Vagina (tissue), 2 donors: ENCODE measurements around the gene NID1. TPM values are rescaled to one million over a fixed set of nuclear protein-coding genes. Genes with fewer than 3 reads are reported as not detected.
"Not testable (repeated sequence)": the region's sequence is repeated elsewhere in the genome, so short reads cannot be mapped to it uniquely, and the experiment has no call there.

Experiments
- DNase-seq, 2 donors: peaks; one replicate each; pipeline ENCODE4 v3.0.0-alpha.2; 2017; ENCODE audit errors: extremely low spot score in 2 of 2
- H3K27ac ChIP-seq: fragments of 200-600 bp; sonication (generic); one replicate; pipeline ENCODE4 v1.5.1; 2019
- H3K27me3 ChIP-seq: fragments of 200-600 bp; sonication (generic); one replicate; pipeline ENCODE4 v1.5.1; 2019
- H3K36me3 ChIP-seq, 2 donors: fragments of 200-600 bp; sonication (generic); one replicate each; pipeline ENCODE4 v1.5.1; 2017 to 2019
- H3K4me1 ChIP-seq: fragments of 200-600 bp; sonication (generic); one replicate; pipeline ENCODE4 v1.5.1; 2019
- H3K4me3 ChIP-seq, 2 donors: fragments of 200-600 bp; sonication (generic); 1 replicate in 1 of 2; 2 replicates in 1 of 2; pipeline ENCODE4 v1.5.1; 2016 to 2019
- H3K9me3 ChIP-seq: fragments of 200-600 bp; sonication (generic); one replicate; pipeline ENCODE4 v1.5.1; 2019
- POLR2A ChIP-seq, 2 donors: fragments of 450-650 bp; IDR thresholded peaks; one replicate each; pipeline ENCODE4 v1.6.1; 2017; ENCODE audit warnings: antibody characterized with exemption in 2 of 2, mild to moderate bottlenecking in 2 of 2, moderate library complexity in 2 of 2
- POLR2AphosphoS5 ChIP-seq, 2 donors: sonication (generic); formaldehyde crosslinking; IDR thresholded peaks; one replicate each; pipeline ENCODE4 v1.9.0; 2017; ENCODE audit warnings: antibody characterized with exemption in 2 of 2, mild to moderate bottlenecking in 2 of 2, low read depth in 1 of 2; ENCODE audit not compliant: insufficient read depth in 1 of 2
- intact Hi-C: fragments of 100-400 bp; cut with DNase I; formaldehyde crosslinking; loops from one replicate; pipeline ENCODE4 v1.15.1; 2023
- total RNA-seq: library from RNA; depleted of rRNA; stranded (reverse); fragments of >200 nt; gene quantifications from one replicate; pipeline ENCODE4 v1.2.3, GENCODE V29; 2016
- TF ChIP-seq, protein P1 (sequence below), 3 experiments: fragments of 450-650 bp in 2 of 3; fragments of 200-600 bp in 1 of 3; sonication (generic) in 1 of 3; IDR thresholded peaks; one replicate each; pipeline ENCODE4 v1.5.1; 2017 to 2019; ENCODE audit warnings: antibody characterized with exemption in 3 of 3, mild to moderate bottlenecking in 2 of 3, moderate library complexity in 2 of 3

NID1 gene
- total RNA-seq, 1 donor from 2014 or later = 154 TPM

DNA sequence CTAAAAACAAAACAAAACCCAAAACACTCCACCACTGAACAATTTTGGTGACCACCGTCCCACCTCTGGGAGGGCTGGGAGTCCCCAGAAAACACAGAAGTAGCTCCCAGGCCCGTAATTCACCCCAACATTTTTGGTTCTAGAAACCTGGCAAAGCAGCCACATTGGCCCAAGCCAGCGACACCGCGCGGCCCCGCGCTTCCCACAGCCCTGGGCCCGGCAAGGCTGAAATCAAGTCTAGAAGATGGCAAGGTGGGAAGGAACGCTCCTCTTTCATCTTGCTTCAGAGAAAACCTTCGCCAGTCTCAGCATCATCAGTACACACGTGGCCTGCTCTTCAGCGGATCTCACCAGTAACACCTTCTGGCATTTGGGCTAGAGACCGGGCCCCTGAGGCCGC is 35.9 kb upstream of the NID1 start:
- intact Hi-C loops = loop anchor here (5.0 kb wide), 1 partner anchor 392 kb away; no protein-coding TSS in a partner anchor
- H3K27me3 ChIP-seq = no peaks in the 10 kb centered on the region

DNA sequence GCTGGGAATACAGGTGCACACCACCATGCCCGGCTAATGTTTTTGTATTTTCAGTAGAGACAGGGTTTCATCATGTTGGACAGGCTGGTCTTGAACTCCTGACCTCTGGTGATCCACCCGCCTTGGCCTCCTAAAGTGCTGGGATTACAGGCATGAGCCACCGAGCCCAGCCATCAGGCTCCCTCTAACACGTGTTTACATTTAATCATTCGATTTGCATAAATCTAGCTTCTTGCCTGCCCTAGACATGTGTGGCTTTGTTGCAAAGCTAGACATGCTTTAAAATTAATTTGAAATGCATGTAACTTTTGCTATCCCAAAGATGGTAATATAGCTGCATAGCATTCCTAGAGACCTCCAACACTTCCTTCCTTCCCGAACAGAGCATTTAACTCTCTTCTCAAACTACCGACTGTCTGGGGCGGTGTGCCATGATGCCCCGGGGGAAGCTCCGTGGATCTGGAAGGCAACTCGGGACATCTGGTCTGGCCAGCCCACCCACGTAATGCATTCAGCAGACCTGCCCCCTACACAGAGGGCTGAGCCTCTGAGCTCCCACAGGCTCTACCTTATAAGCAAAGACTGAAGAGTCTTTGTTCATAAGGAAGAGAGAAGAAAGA is 34.6 kb upstream of the NID1 start:
- H3K4me1 ChIP-seq = no peaks in the 10 kb centered on the region
- H3K9me3 ChIP-seq = peaks cover 2% of the 10 kb centered on the region
- H3K36me3 ChIP-seq = no peaks in the 10 kb centered on the region
- TF ChIP-seq, protein P1, sequence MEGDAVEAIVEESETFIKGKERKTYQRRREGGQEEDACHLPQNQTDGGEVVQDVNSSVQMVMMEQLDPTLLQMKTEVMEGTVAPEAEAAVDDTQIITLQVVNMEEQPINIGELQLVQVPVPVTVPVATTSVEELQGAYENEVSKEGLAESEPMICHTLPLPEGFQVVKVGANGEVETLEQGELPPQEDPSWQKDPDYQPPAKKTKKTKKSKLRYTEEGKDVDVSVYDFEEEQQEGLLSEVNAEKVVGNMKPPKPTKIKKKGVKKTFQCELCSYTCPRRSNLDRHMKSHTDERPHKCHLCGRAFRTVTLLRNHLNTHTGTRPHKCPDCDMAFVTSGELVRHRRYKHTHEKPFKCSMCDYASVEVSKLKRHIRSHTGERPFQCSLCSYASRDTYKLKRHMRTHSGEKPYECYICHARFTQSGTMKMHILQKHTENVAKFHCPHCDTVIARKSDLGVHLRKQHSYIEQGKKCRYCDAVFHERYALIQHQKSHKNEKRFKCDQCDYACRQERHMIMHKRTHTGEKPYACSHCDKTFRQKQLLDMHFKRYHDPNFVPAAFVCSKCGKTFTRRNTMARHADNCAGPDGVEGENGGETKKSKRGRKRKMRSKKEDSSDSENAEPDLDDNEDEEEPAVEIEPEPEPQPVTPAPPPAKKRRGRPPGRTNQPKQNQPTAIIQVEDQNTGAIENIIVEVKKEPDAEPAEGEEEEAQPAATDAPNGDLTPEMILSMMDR (IDR thresholded peaks at IDR 0.05) = no peak
- TF ChIP-seq POLR2AphosphoS5 (IDR thresholded peaks at IDR 0.05; ENCODE audit: insufficient read depth in 1 of 2, low read depth in 1 of 2) = no peak
- no peak for TF ChIP-seq POLR2A (IDR thresholded peaks at IDR 0.05)
- H3K27ac ChIP-seq = no peak overlapping the region
- no peak for DNase-seq
- intact Hi-C loops = loop anchor here (5.0 kb wide), 1 partner anchor 1812 kb away; no protein-coding TSS in a partner anchor
- no peak overlapping the region for H3K4me3 ChIP-seq
- H3K27me3 ChIP-seq = no peaks in the 10 kb centered on the region

More for the DNA sequence above, 35.9 kb upstream of the NID1 start:
- H3K9me3 ChIP-seq = peaks cover 2% of the 10 kb centered on the region
- H3K27ac ChIP-seq = no peak overlapping the region
- H3K4me1 ChIP-seq = no peaks in the 10 kb centered on the region
- no peak for DNase-seq
- no peaks in the 10 kb centered on the region for H3K36me3 ChIP-seq
- no peak overlapping the region for H3K4me3 ChIP-seq
- no peak for TF ChIP-seq POLR2A (IDR thresholded peaks at IDR 0.05)
- no peak for TF ChIP-seq POLR2AphosphoS5 (IDR thresholded peaks at IDR 0.05; ENCODE audit: insufficient read depth in 1 of 2, low read depth in 1 of 2)
- TF ChIP-seq, protein P1 (IDR thresholded peaks at IDR 0.05) = no peak

DNA sequence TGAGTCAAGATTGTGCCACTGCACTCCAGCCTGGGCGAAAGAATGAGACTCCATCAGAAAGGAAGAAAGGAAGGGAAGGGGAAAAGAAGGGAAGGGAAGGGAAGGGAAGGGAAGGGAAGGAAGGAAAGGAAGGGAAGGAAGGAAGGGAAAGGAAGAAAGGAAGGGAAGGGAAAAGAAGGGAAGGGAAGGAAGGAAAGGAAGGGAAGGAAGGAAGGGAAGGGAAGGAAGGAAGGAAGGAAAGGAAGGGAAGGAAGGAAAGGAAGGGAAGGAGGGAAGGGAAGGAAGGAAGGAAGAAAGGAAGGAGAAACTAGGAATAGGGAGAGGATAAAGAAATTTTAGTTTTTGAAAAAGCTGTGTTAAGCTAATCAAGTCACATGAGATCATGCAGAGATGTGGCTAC is 33.4 kb upstream of the NID1 start:
- no peak overlapping the region for H3K27ac ChIP-seq
- intact Hi-C loops = loop anchor here (5.0 kb wide), 1 partner anchor 1811 kb away; no protein-coding TSS in a partner anchor
- DNase-seq = no peak
- no peaks in the 10 kb centered on the region for H3K27me3 ChIP-seq
- H3K36me3 ChIP-seq = no peaks in the 10 kb centered on the region
- H3K4me3 ChIP-seq = no peak overlapping the region
- H3K4me1 ChIP-seq = no peaks in the 10 kb centered on the region
- TF ChIP-seq, protein P1 (IDR thresholded peaks at IDR 0.05) = no peak
- no peak for TF ChIP-seq POLR2AphosphoS5 (IDR thresholded peaks at IDR 0.05; ENCODE audit: insufficient read depth in 1 of 2, low read depth in 1 of 2)
- TF ChIP-seq POLR2A (IDR thresholded peaks at IDR 0.05) = no peak
- peaks cover 2% of the 10 kb centered on the region for H3K9me3 ChIP-seq

DNA sequence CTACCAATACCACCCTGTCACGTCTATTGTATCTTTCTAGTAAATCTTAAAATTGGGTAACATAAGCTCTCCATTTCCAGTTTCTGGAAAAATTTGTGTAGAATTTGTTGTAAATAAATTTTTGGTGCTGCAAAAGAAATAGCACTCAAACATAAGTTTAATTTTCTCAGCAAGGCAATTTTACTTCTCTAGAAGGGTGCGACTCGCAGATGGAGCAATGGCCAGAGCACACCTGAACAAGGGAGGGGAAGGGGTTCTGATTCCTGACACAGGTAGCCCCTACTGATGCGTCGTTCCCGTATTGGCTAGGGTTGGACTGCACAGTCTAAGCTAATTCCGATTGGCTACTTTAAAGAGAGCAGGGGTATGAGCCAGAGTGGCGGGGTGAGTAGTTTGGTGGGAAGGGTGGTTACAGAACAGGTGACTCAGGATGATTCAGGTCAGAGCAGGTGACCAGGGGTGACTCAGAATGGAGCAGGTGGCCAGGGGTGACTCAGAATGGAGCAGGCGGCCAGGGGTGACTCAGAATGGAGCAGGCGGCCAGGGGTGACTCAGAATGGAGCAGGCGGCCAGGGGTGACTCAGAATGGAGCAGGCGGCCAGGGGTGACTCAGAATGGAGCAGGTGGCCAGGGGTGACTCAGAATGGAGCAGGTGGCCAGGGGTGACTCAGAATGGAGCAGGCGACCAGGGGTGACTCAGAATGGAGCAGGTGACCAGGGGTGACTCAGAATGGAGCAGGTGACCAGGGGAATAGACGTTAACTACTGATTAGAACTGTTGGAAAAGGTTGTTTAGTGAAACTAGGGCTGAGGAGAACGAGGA is 32.0 kb upstream of the NID1 start:
- intact Hi-C loops = loop anchor here (5.0 kb wide), 1 partner anchor 1810 kb away; no protein-coding TSS in a partner anchor
- not testable (repeated sequence) for H3K27ac ChIP-seq, H3K27me3 ChIP-seq, H3K4me3 ChIP-seq, H3K36me3 ChIP-seq, H3K4me1 ChIP-seq, H3K9me3 ChIP-seq
- peak in 1 of 2 donors; percentile 97 for DNase-seq

DNA sequence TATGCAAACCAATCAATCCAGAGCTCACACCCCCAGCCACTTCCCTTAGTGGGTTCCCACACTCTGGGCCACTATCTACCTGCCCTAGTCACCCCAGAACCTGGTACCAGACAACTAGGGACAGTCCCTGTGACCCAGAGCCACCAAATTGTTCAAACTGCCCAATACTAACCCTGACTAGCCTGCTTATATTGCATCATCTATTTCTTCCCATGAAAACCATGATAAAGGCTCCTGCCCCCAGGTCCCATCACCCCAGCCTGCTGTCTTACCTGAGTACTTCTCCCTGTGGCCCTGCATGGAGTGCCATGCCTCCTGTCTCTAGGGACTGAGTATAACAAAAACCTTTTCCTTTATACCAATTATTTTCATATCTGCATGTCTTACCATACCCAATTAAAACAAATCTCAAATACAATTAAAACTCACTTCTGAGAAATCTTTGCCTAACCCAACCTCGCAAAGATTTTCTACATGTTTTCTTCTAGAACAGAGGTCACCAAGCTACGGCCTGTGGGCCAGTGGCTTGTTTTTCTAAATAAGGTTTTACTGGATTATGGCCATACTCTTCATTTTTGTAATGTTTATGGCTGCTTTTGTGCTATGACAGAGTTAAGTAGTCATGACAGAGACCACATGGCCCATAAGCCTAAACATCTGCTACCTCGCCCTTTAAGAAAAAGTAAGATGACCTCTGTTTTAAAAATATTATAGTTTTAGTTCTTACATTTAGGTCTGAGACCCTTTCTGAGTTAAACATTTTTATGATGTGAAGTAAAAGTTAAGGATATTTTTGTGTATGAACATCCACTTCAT is 31.0 kb upstream of the NID1 start:
- no peak for DNase-seq
- peaks cover 2% of the 10 kb centered on the region for H3K9me3 ChIP-seq
- H3K4me3 ChIP-seq = no peak overlapping the region
- no peaks in the 10 kb centered on the region for H3K27me3 ChIP-seq
- H3K36me3 ChIP-seq = no peaks in the 10 kb centered on the region
- TF ChIP-seq POLR2A (IDR thresholded peaks at IDR 0.05) (no peak), POLR2AphosphoS5 (IDR thresholded peaks at IDR 0.05; ENCODE audit: insufficient read depth in 1 of 2, low read depth in 1 of 2) (no peak)
- TF ChIP-seq, protein P1 (IDR thresholded peaks at IDR 0.05) = no peak
- no peaks in the 10 kb centered on the region for H3K4me1 ChIP-seq
- H3K27ac ChIP-seq = no peak overlapping the region
- intact Hi-C loops = loop anchor here (5.0 kb wide), 1 partner anchor 1809 kb away; no protein-coding TSS in a partner anchor
